Esophagus mucosa (tissue), 1 donor: Measurements from ENCODE around the gene SLC12A3. TPM values are rescaled to one million over a fixed set of nuclear protein-coding genes. Genes with fewer than 3 reads are reported as not detected.
"Not testable (repeated sequence)": the region's sequence is repeated elsewhere in the genome, so short reads cannot be mapped to it uniquely, and the experiment has no call there.

Experiments used
- ATAC-seq: fragments of 200-7000 bp; cut with Tn5 transposase; one replicate; pipeline ENCODE4 v1.9.1; 2020
- total RNA-seq: library from RNA; stranded (reverse); gene quantifications from one replicate; pipeline ENCODE4 v1.2.4, GENCODE V29; 2023
- donor health status: DM: yes; HTN: yes; CAD: no.

SLC12A3 gene
- total RNA-seq, 1 donor from 2014 or later = not detected

DNA sequence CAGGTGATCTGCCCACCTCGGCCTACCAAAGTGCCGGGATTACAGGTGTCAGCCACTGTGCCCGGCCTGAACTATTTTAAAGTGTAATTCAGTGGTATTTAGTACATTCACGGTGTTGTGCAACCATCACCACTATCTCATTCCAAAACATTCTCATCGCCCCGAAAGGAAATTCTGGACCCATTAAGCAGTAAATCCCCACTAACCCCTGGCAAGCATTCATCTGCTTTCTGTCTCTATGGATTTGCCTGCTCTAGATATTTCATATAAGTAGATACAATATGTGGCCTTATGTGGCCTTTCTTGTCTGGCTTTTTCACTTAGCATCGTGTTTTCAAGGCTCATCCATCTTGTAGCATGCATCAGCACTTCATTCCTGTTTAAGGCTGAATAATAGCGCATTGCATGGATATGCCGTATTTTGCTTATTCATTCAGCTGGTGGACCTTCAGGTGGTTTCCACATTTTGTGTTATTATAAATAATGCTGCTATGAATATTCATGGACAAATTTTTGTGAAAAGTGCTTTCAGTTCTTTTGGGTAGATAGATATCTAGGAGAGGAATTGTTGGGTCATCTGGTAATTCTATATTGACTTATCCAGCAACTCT lies 58.6 kb downstream of the SLC12A3 start:
- no peak for ATAC-seq

DNA sequence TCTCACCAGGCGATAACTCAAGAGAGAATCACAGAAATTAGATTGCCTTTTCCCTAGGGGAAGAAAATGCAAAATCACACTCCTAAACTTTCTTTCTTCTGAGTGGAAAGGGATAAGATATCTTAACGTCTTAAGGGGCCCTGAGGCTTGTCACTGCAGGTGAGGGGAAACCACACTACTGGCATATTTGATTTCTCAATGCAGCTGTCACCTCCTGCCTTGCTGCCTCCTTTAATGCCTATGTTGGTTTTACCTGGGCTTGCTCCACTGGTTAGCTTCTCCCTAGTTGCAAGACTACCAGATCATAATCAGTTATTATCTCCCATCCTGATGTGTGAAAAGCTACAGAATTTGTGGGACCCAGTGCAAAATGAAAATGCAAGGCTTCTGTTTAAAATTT lies 62.5 kb downstream of the SLC12A3 start:
- no peak for ATAC-seq

DNA sequence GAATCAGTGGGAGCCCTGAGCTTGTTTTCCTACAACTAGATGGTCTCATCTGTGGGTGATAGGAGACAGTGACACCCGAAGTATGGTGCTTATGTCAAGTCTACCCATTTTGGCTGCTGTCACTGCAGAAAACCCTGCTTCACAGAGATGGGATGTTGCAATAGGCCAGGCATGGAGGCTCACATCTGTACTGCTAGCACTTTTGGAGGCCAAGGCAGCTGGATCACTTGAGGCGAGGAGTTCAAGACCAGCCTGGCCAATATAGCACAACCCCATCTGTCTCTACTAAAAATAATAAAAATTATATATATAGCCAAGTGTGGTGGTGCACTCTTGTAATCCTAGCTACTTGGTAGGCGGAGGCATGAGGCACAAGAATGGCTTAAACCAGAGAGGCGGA lies 64.6 kb downstream of the SLC12A3 start:
- no peak for ATAC-seq

DNA sequence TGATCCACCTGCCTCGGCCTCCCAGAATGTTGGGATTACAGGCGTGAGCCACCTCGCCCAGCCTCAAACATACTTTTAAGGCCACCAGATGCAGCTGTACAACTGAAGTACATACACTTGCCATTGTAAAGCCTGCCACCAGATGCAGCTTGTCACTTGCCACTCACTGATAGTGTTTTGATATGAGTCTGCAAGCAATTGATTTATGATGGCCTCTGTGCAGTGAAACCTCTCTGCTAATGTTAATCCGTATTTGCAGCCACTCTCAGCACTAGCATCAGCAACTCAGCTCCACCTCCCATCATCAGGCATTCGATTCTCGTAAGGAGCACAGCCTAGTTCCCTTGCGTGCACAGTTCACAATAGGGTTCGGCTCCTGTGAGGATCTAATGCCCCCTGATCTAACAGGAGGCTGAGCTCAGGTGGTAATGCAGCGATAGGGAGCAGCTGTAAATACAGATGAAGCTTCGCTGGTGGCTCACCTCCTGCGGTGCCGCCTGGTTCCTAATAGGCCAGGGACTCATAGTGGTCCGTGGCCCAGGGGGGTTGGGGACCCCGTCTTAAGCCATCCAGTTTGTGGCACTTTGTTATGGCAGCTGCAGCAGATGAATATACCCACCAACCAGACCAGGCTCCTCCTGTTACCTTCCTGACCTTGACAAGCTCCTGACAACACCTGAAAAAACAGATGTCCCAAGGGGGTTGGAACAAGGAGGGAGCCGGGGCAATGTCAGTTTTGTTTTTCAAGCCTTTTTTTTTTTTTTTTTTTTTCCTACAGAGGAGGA lies 65.7 kb downstream of the SLC12A3 start:
- ATAC-seq = no peak

DNA sequence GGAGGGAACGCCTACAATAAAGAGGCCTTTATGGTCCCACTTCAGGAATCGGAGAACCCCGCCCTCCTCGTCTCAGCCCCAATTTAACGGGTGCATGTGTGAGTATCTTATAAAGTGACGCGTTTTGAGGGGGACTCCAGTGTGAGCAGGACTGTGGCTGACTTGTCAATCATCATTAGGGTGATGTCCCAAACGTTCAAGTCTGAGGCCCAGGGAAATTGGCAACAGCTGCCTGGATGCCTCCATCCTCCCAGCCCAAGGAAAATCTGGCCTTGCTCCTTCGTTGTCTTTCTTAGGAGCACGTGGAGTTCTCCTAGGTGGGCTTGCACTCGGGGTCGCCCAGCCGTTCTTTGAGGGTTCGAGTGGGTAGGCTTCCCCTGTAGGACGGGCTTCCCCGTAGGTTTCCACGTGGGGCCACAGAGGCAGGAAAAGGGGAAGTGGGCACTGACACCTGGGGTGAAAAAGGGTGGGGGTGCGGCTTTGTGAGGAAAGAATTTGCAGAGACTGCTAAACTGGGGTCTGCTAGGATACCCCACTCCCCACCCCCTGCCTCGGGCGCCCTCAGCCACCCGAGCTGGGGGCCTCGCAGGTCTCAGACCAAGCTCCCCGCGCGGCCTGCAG lies 66.4 kb downstream of the SLC12A3 start:
- ATAC-seq = no peak

DNA sequence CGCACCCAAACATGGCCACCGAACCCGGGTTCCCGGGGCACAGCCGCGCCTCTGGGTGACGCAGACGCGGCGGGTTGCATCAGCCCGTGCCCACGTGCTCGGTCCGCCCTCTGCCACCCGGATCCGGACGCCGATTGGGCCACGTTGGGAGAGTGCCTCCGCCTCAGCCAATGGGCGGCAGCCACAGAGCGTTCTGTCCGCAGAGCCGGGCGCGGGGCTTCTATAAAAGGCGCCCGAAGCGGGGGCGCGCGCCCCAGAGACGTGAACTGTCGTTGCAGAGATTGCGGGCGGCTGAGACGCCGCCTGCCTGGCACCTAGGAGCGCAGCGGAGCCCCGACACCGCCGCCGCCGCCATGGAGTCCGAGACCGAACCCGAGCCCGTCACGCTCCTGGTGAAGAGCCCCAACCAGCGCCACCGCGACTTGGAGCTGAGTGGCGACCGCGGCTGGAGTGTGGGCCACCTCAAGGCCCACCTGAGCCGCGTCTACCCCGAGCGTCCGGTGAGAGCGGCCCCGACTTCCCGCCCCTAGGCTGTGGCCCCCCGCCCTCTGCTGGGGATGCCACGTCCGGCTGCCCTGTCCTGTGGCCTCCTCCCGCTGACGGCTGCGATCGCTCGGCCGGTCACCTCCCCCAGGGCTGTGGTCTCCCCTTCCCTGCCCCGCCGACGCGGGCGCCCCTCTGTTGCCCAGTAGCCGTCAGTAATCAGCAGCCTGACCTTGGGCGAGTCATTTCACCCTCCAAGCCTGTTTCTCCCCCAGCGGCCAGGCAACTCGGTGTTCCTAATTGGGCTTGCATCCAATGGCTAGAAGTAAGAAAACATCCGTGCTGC lies 67.1 kb downstream of the SLC12A3 start, which contains the start of gene HERPUD1:
TSS of gene HERPUD1 (plus strand) at position 251 of the 829 bp plus-strand sequence. CDS start at position 354, 103 bp downstream.
- ATAC-seq = peak; percentile 98

DNA sequence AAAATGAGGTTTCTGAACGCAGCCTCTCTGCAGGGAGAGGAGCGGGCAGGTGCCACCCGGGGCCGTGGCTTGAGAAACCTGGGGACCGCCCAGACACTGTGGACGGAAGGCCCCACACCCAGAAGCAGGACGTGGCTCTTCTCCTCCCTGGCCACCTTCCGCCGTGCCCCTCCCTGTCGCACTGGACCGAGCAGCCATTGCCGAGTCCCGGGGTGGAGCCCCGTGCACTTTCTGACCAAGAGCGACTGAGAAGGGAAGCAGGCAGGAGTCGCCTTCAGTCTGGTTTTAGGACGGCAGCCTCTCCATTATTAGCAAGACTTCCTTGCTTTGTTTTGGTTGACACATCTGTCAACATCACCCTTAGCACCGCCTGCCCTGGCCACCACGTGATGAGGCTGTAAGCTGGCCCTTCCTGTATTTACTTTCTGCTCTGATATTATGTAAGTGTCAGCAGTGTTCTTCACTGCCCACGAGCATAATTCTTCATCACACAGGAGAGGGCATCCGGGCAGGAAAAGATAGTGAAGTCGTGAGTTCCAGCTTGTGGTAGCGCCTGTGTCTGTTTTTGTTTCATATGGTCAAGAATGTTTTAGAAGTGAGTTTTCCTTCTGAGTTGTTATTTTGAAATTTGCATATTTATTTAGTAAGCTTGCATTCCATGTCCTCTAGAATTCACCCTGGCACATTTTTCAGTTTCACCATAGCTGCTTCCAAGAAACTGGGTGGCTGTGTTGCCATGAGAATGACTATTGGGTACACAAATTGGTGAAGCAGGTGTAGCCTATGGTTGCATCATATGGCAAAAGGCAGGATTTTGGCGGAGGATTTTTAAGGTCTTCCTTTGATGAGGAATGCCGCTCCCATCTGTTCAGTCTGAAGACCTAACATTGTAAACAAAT lies 68.0 kb downstream of the SLC12A3 start:
- ATAC-seq = peak; percentile 64

DNA sequence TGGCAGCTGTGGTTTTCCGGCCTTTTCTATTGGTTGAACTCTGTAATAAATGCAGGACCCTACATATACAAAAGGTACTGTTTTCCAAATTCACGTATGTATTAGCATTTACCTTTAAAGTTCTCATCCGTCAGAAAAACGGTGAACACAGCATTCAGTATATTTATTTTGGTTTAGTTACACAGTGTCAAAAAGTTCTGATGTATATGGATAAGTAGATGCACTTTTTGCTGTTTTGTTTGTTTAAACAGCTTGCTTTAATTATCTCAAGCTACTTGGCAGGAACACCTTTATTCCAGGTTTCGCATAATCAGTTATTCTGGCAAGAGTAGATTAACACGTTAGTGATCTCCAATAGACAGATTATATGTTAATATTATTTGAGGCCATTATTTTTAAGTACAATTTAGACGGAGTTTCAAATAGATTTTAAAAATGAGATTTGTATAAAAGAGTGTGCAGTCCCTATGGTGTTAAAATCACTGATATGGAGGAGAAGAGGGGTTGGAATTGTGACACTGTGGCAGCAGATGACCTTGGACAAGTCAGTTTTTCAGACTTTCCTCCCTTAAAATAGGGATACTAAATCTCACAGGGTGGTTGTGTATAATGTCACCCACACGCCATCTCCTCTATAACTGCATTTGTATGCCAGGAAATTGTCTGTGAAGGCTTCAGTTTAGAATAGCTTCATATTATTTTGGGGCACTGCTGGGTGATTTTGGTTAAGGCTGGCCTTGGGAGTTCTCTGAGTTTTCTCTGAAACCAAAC lies 69.0 kb downstream of the SLC12A3 start:
- ATAC-seq = no peak

DNA sequence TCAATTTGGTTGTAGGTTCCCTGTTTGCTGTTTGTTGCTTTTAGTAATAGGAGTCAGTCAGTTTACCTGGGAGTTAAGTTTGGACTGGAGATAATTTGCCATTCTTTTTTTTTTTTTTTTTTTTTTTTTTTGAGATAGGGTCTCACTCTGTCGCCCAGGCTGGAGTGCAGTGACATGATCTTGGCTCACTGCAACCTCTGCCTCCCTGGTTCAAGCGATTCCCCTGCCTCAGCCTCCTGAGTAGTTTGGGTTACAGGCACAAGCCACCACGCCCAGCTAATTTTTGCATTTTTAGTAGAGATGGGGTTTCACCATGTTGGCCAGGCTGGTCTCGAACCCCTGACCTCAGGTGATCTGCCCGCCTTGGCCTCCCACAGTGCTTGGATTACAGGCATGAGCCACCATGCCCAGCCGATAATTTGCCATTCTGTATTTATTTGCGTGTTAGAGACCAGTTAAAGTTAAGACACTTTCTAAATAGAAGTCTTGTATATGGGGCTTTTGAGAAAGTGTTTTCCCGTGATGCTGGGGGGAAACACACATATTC lies 69.7 kb downstream of the SLC12A3 start:
- not testable (repeated sequence) for ATAC-seq

DNA sequence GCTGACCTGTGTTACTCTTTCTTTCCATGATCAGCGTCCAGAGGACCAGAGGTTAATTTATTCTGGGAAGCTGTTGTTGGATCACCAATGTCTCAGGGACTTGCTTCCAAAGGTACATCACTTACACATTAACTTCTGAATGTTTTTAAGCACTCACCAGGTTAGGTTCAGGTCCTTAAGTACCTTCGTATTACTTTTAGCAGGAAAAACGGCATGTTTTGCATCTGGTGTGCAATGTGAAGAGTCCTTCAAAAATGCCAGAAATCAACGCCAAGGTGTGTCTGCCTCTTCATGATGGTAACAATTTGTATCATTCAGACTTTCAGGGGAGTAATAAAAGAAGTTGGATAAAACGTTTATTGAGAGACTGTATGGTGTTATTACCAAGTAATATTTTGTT lies 70.2 kb downstream of the SLC12A3 start:
- ATAC-seq = no peak

DNA sequence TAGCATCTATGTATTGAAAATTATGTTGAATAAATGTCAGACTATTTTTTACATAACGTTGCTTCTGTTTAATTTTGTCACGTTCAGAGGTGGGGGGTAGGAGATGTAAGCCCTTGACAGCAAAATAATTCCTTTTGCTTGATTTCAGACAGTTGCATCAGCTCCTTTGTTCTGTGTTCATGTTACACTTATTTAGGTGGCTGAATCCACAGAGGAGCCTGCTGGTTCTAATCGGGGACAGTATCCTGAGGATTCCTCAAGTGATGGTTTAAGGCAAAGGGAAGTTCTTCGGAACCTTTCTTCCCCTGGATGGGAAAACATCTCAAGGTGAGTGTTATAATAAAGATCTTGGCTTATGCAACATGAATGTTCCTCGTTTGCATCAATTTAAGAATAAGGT lies 71.5 kb downstream of the SLC12A3 start:
- no peak for ATAC-seq

DNA sequence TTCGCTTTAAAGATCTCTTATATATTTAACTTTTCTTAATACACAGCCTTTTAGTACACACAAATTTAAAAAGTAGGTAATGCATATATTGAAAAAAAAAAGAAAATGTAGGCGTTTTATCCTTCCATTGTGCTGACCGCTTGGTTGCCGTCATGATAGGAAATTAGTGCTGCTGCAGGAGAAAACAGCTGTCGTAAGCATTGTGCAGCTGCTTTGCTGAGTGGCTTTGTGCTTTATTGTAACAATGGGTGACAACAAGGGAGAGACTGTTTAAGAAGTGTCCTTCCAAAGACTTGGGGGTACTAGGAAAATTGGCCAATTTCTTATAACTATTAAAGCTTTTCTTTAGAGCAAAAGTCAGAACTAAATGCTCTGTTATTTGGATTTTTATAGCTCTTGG lies 71.9 kb downstream of the SLC12A3 start:
- ATAC-seq = no peak

DNA sequence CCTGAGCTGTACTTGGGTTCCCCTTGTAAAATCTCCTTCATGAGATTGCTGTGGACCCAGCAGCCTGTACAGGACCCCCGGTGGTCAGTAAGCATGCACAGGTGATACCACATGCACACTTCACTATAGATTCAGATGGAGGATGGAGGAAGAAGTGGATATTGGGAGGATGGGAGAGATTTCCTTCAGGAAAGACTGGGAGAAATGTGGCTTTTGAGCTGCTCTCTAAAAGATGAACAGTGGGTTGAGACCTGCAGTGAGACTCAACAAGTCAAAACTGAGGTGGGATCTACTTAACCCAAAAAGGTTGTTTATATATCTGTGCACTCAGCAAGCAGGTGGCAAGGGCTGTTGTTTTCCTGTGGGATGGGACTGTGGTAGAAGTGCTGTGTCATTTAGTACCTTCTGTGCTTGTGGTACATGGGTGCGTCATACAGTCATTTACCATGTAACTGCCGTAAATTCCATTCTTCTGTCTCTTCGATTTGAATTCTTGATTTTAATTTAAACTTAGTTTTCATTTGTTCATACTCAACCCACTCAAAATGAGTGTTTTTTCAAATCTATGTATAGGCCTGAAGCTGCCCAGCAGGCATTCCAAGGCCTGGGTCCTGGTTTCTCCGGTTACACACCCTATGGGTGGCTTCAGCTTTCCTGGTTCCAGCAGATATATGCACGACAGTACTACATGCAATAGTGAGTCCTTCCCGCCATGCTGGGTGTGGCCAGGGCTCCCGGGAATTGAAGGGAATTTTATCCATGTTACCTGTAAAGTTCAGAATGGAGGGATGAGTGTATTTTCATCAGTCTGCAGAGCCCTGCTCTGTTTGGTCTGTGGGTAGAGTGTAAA lies 73.9 kb downstream of the SLC12A3 start:
- no peak for ATAC-seq

DNA sequence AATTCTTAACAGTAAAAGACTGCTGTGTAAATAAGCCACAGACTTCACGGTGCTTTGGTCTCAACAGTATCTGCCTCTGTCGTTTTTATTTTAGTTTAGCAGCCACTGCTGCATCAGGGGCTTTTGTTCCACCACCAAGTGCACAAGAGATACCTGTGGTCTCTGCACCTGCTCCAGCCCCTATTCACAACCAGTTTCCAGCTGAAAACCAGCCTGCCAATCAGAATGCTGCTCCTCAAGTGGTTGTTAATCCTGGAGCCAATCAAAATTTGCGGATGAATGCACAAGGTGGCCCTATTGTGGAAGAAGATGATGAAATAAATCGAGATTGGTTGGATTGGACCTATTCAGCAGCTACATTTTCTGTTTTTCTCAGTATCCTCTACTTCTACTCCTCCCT lies 74.8 kb downstream of the SLC12A3 start:
- ATAC-seq = no peak

DNA sequence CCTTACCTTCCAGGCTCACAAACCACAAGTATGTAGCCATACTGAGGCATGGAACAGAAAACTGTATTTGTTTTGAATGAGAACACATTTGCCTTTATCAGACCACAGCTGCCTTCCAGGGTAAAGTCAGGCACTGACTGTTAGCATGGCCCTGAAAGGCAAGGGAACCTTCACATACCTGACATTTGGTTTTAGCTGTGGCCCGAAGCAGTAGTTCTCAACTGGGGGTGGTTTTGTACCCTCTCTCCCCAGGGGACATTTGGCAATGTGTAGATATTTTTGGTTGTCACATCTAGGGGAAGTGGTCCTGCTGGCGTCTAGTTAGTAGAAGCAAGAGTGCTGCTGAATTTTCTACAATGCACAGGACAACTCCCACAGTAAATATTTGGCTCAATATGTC lies 76.1 kb downstream of the SLC12A3 start:
- no peak for ATAC-seq

DNA sequence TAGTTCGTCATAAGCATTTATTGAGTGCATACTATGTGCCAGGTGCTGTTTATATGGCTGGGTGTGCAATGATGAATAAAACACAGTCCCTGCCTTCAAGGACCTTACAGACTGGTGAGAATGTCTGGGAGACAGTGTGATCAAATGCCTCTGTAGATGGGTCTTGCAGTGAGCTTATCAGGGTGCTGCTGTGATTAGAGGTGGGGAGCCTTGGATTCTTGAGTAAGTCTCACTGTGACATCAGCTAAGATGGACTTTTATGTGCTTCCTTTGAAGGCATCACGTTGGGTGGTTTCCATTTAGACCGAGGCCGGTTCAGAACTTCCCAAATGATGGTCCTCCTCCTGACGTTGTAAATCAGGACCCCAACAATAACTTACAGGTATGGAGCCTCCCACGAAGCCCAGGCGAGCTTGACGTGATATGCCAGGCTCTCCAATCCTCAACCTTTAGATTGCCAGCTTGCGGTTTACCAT lies 76.9 kb downstream of the SLC12A3 start:
- no peak for ATAC-seq

DNA sequence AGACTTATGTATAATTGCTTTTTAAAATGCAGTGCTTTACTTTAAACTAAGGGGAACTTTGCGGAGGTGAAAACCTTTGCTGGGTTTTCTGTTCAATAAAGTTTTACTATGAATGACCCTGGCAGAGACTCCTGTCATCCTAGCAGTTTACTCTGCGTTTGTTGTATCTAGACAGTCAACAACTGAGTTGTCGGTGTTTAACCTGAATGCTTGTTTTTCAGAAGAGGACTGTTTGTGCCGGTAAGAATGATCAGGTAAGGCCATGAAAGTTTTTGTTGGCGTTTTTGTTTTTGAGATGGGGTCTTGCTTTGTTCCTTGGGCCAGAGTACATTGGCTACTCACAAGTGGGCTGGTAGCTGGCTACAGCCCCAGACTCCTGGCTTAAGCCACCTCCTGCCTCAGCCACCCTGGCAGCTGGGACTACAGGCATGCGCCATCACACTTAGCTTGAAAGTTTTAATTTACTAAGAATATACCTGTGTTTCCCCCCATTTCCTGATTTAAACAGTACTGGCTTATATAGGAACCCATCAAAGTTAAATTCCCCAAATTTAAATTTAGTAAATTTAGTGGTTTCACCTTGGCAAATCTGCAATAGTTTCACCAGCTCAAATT lies 78.9 kb downstream of the SLC12A3 start:
- ATAC-seq = no peak

DNA sequence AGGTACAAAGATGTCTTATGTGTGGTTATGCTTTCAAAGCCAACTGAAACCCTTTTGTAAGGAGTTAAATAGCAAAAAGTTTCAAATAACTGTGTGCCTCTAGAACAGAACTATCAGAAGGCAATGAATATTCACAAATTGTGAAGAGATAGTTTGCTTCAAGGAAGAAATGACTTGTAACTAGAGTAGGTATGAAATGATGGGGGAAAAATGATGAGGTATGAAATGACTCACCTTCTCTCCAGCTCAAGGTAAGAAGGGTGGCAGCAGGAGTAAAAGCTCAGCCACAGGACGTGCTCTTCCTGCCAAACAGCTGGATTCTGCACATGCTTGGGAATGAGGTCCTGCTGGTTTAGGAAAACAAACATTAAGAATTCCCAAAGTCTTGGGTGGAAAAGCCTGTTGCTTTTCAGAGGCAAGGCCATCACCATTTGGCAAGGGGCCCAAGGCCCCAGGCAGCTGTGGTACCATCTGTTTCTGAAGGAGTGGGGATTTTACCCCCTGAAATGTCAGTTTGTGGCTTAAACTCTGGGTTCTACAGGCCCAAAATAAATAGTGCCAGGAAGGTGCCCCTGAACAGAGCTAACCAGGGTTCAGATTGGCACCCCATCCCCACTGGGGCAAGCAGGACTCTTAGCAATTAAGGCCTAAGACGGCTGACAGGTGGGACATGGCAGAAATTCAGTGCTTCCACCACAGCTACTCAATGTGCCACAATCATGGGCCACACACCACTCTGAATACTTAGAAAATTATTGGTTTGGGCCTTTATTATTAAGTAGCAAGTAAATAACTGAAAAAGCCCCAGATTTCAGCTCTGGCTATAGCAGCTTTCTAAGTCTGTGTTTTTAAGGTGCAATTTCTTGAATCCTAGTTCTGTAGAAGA lies 80.2 kb downstream of the SLC12A3 start:
- ATAC-seq = no peak
